VCaP (cell line): Measurements from ENCODE around the gene DCHS2.

Experiments
- H3K27ac ChIP-seq: fragments of 450-650 bp; 2 replicates; pipeline ENCODE4 v1.5.1; 2017
- CTCF ChIP-seq: fragments of 450-650 bp; conservative IDR thresholded peaks from 2 replicates; pipeline ENCODE4 v1.5.1; 2017; ENCODE audit warnings: mild to moderate bottlenecking, moderate library complexity

The DCHS2 gene

GRCh38 chr4:154205471-154205870 lies 286.1 kb downstream of the DCHS2 start:
- H3K27ac ChIP-seq, result no peak overlapping the region
- TF ChIP-seq CTCF, result no peak

GRCh38 chr4:154194649-154195048 lies 296.9 kb downstream of the DCHS2 start:
- no peak for TF ChIP-seq CTCF

GRCh38 chr4:154192585-154192984 lies 299.0 kb downstream of the DCHS2 start:
- no peak for TF ChIP-seq CTCF

More at GRCh38 chr4:154194649-154195048, 296.9 kb downstream of the DCHS2 start:
- no peak overlapping the region for H3K27ac ChIP-seq

GRCh38 chr4:154189346-154189745 lies 302.3 kb downstream of the DCHS2 start:
- no peak overlapping the region for H3K27ac ChIP-seq

More at GRCh38 chr4:154192585-154192984, 299.0 kb downstream of the DCHS2 start:
- H3K27ac ChIP-seq, result no peak overlapping the region

GRCh38 chr4:154186888-154187287 lies 304.7 kb downstream of the DCHS2 start:
- H3K27ac ChIP-seq, result no peak overlapping the region
- no peak for TF ChIP-seq CTCF

More at GRCh38 chr4:154189346-154189745, 302.3 kb downstream of the DCHS2 start:
- no peak for TF ChIP-seq CTCF

GRCh38 chr4:154186035-154186434 lies 305.6 kb downstream of the DCHS2 start:
- no peak overlapping the region for H3K27ac ChIP-seq
- no peak for TF ChIP-seq CTCF

GRCh38 chr4:154184238-154184637 lies 307.4 kb downstream of the DCHS2 start:
- no peak for TF ChIP-seq CTCF

More at GRCh38 chr4:154184238-154184637, 307.4 kb downstream of the DCHS2 start:
- no peak overlapping the region for H3K27ac ChIP-seq
